Hematopoietic multipotent progenitor cell treated with erythropoietin and hydrocortisone succinate and interleukin-3 and kit ligand, for 8 days (in vitro differentiated cells): ENCODE measurements around the gene PCK1.

ENCODE experiments used
- DNase-seq: peaks from one replicate; pipeline ENCODE4 v3.0.0-alpha.2; 2015

PCK1 gene

GRCh38 chr20:57589728-57590484, 29.0 kb downstream of the PCK1 start:
- no peak for DNase-seq

- no peak for DNase-seq
These were observed 29.8 kb downstream of the PCK1 start for GRCh38 chr20:57590485-57591288.

- DNase-seq, result no peak
These were observed 30.6 kb downstream of the PCK1 start for GRCh38 chr20:57591289-57592229.

DNA sequence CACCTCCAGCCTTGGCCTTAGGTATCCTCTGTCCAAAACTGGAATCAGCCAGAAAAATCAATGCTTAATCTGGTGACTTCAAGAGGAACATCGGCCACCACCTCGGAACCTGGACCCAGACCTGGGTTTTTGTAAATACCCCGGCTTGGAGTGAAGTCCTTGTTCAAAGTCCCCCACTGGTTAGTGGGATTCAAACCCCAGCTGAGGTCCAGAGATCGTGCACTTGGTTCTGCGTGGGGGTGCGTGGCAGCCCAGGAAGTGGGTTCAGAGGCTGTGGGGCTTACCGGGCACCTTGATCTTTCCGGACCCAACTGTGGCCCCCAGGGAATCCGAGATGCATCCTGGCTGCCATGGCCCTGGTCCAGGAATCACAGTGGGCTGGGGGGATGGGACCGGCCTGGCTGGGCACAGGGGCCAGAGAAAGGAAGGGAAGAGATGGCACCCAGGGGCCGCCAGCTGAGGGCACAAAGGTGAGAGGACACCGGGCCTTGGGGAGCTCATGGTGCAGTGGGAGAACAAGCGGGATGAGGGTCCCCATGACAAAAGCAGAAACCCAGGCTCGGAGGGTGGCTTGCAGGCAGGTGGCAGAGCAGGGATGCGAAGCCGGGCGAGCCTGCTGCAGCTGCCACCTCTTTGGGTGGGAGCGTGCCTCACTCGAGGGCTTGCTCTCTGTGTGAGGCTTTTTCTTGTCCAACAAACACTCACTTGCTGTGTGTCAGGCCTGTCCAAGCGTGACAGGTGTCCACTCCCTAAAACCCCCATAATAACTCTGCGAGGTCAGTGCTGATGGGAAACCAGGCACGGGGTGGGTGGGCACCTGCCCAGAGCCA, 31.6 kb downstream of the PCK1 start:
- no peak for DNase-seq

- DNase-seq, result no peak
These were observed 32.4 kb downstream of the PCK1 start for GRCh38 chr20:57593134-57593886.

DNA sequence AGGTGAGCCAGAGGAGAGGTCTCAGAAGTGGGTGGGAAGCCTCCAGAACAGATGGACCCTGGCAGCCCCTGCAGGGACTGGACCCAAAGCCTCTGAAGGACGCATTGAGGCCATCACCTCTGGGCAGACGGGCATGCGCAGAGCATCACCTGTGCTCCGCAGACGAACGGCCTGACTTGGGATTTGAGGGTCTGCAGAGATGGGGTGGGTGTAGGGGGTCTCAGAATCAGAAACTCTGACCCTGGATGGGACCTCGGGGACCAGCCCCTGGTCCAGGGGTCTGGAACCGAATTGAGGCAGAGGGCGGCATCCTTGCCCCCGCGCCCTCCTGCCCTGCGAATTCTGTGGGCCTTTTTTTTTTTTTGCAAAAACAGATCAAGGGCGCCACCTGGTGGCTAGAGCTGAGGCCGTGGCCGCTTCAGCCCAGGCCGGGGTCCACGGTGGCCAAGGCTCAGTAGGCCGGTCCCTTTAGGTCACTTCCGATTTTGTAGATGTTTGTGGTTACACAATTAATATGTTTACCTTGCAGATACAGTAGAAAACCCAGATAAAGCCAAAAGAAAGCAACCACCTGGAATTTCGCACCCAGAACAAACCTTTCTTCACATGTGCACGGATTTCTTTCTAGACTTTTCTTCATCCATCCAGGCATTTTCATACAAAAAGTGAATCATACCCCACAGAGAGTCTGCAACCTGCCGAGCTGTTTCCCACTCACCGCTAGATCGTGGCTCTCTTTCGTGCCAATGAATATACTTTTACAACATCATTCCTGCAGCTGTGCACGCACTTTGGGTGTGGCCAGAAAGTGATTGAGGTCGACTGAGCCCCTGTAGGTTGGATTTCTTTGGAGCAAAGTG, 33.4 kb downstream of the PCK1 start:
- DNase-seq, result peak; percentile 38

- DNase-seq, result no peak
These were observed 34.4 kb downstream of the PCK1 start for GRCh38 chr20:57595041-57596030.

- DNase-seq, result no peak
These were observed 35.4 kb downstream of the PCK1 start for GRCh38 chr20:57596358-57596757.

- peak; percentile 38 for DNase-seq
These were observed 36.4 kb downstream of the PCK1 start for GRCh38 chr20:57596998-57597939.

- no peak for DNase-seq
These were observed 37.1 kb downstream of the PCK1 start for GRCh38 chr20:57598060-57598459.

DNA sequence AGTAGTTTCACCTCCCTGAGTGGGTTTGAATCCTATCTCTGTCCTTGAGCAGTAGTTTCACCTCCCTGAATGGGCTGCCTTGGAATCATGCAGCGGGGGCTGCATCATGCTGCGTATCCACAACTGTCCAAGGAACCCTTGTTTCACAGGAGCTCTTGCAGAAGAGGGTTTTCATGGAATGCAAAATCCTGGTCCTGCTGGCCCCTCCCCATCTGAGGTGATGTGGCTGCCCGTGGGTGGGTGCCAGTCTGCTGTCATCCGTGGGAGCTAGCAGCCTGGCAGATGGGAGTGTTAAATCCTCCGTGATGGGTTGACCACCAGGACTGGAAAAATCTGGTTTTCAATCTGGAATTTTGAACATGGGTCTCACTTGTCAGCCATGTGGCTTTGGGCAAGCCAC, 37.6 kb downstream of the PCK1 start:
- no peak for DNase-seq

- no peak for DNase-seq
These were observed 39.7 kb downstream of the PCK1 start for GRCh38 chr20:57600320-57601210.

GRCh38 chr20:57601211-57601570, 40.3 kb downstream of the PCK1 start:
- no peak for DNase-seq

DNA sequence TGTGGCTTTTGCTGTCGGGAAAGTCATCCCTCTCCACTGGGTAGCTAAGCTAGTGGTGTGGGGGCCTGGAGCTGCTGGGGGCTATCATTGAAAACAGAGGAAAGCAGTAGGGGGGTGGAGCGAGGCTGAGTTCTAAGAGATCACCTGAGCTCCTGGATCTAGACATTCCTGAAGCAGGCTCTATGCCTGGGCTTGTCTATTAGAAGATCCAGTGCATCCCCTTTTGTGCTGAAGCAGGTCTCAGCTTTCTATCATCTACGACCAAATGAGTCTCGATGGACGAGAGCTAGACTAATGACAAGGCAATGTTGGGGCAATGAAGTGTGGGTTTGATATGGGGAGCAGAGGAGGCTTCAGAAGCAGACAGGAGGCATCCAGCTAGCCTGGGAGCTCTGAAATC, 40.8 kb downstream of the PCK1 start:
- DNase-seq, result no peak

- no peak for DNase-seq
These were observed 42.2 kb downstream of the PCK1 start for GRCh38 chr20:57603120-57603519.

GRCh38 chr20:57605045-57605444, 44.1 kb downstream of the PCK1 start:
- peak; percentile 40 for DNase-seq

- no peak for DNase-seq
These were observed 45.0 kb downstream of the PCK1 start for GRCh38 chr20:57605878-57606277.
